ENCODE data around the gene LRRC1. TPM values are rescaled to one million over a fixed set of nuclear protein-coding genes. Genes with fewer than 3 reads are reported as not detected.
"Not testable (repeated sequence)": the region's sequence is repeated elsewhere in the genome, so short reads cannot be mapped to it uniquely, and the experiment has no call there.

Gene LRRC1
- total RNA-seq, 1 donor from 2014 or later: 7.5 TPM

- Mint-ChIP-seq H3K9me3 (ENCODE audit: unreplicated experiment) (no peaks in the 10 kb centered on the region), H3K36me3 (ENCODE audit: low read depth, unreplicated experiment) (peaks cover 9% of the 10 kb centered on the region), H3K4me1 (ENCODE audit: unreplicated experiment) (no peaks in the 10 kb centered on the region), H3K4me3 (ENCODE audit: unreplicated experiment) (no peak overlapping the region), H3K27me3 (ENCODE audit: unreplicated experiment) (no peaks in the 10 kb centered on the region), H3K27ac (ENCODE audit: unreplicated experiment) (no peak overlapping the region)
- TF ChIP-seq, protein P1, sequence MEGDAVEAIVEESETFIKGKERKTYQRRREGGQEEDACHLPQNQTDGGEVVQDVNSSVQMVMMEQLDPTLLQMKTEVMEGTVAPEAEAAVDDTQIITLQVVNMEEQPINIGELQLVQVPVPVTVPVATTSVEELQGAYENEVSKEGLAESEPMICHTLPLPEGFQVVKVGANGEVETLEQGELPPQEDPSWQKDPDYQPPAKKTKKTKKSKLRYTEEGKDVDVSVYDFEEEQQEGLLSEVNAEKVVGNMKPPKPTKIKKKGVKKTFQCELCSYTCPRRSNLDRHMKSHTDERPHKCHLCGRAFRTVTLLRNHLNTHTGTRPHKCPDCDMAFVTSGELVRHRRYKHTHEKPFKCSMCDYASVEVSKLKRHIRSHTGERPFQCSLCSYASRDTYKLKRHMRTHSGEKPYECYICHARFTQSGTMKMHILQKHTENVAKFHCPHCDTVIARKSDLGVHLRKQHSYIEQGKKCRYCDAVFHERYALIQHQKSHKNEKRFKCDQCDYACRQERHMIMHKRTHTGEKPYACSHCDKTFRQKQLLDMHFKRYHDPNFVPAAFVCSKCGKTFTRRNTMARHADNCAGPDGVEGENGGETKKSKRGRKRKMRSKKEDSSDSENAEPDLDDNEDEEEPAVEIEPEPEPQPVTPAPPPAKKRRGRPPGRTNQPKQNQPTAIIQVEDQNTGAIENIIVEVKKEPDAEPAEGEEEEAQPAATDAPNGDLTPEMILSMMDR (IDR thresholded peaks at IDR 0.05; ENCODE audit: unreplicated experiment): no peak
- DNase-seq (ENCODE audit: low spot score): no peak
Observed at GRCh38 chr6:53771785-53772624, 22.8 kb upstream of the LRRC1 start.

- Mint-ChIP-seq H3K27ac (ENCODE audit: unreplicated experiment) (no peak overlapping the region), H3K27me3 (ENCODE audit: unreplicated experiment) (no peaks in the 10 kb centered on the region), H3K4me1 (ENCODE audit: unreplicated experiment) (no peaks in the 10 kb centered on the region), H3K4me3 (ENCODE audit: unreplicated experiment) (no peak overlapping the region), H3K36me3 (ENCODE audit: low read depth, unreplicated experiment) (peaks cover 9% of the 10 kb centered on the region), H3K9me3 (ENCODE audit: unreplicated experiment) (no peaks in the 10 kb centered on the region)
- DNase-seq (ENCODE audit: low spot score): no peak
- TF ChIP-seq, protein P1 (IDR thresholded peaks at IDR 0.05; ENCODE audit: unreplicated experiment): no peak
Observed at GRCh38 chr6:53773044-53773696, 21.6 kb upstream of the LRRC1 start.

GRCh38 chr6:53776152-53776551 is 18.7 kb upstream of the LRRC1 start:
- not testable (repeated sequence) for H3K4me3 Mint-ChIP-seq (ENCODE audit: unreplicated experiment); DNase-seq (ENCODE audit: low spot score); H3K9me3 Mint-ChIP-seq (ENCODE audit: unreplicated experiment); H3K27ac Mint-ChIP-seq (ENCODE audit: unreplicated experiment); H3K4me1 Mint-ChIP-seq (ENCODE audit: unreplicated experiment); H3K27me3 Mint-ChIP-seq (ENCODE audit: unreplicated experiment); H3K36me3 Mint-ChIP-seq (ENCODE audit: low read depth, unreplicated experiment)

GRCh38 chr6:53784991-53785390 is 9.8 kb upstream of the LRRC1 start:
- H3K36me3 Mint-ChIP-seq (ENCODE audit: low read depth, unreplicated experiment); H3K4me3 Mint-ChIP-seq (ENCODE audit: unreplicated experiment): not testable (repeated sequence)

DNA sequence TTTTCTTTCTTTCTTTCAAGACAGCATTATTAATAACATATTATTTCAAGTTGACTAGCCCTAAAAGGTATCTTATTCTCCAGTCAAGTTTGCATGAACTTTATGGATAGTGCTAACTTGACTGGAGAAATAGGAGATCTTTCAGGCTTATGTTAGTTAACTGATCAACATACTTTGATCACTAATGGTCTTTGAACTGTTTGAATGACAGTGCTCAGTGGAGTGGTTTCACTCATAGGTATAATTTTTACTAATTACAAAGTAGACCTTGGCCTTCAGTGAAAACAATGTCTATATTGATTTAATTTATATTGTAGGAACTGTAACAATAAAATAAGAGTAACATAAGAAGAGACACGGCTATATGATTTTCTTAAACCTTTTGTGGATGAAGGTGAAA is 8.0 kb upstream of the LRRC1 start:
- Mint-ChIP-seq H3K27me3 (ENCODE audit: unreplicated experiment) (no peaks in the 10 kb centered on the region), H3K4me3 (ENCODE audit: unreplicated experiment) (no peak overlapping the region), H3K27ac (ENCODE audit: unreplicated experiment) (no peak overlapping the region), H3K36me3 (ENCODE audit: low read depth, unreplicated experiment) (no peaks in the 10 kb centered on the region), H3K4me1 (ENCODE audit: unreplicated experiment) (no peaks in the 10 kb centered on the region), H3K9me3 (ENCODE audit: unreplicated experiment) (no peaks in the 10 kb centered on the region)
- DNase-seq (ENCODE audit: low spot score): no peak
- TF ChIP-seq, protein P1 (IDR thresholded peaks at IDR 0.05; ENCODE audit: unreplicated experiment): no peak

More at GRCh38 chr6:53784991-53785390, 9.8 kb upstream of the LRRC1 start:
- H3K4me1 Mint-ChIP-seq (ENCODE audit: unreplicated experiment); H3K9me3 Mint-ChIP-seq (ENCODE audit: unreplicated experiment); H3K27ac Mint-ChIP-seq (ENCODE audit: unreplicated experiment); DNase-seq (ENCODE audit: low spot score); H3K27me3 Mint-ChIP-seq (ENCODE audit: unreplicated experiment): not testable (repeated sequence)

GRCh38 chr6:53790886-53791285 is 3.9 kb upstream of the LRRC1 start:
- Mint-ChIP-seq H3K4me3 (ENCODE audit: unreplicated experiment) (no peak overlapping the region), H3K27me3 (ENCODE audit: unreplicated experiment) (peaks cover 17% of the 10 kb centered on the region), H3K9me3 (ENCODE audit: unreplicated experiment) (no peaks in the 10 kb centered on the region), H3K4me1 (ENCODE audit: unreplicated experiment) (peaks cover 15% of the 10 kb centered on the region), H3K36me3 (ENCODE audit: low read depth, unreplicated experiment) (no peaks in the 10 kb centered on the region), H3K27ac (ENCODE audit: unreplicated experiment) (no peak overlapping the region)
- no peak for DNase-seq (ENCODE audit: low spot score)
- TF ChIP-seq, protein P1 (IDR thresholded peaks at IDR 0.05; ENCODE audit: unreplicated experiment): no peak
